ENCODE measurements around the gene HIC1.

HIC1 gene

DNA sequence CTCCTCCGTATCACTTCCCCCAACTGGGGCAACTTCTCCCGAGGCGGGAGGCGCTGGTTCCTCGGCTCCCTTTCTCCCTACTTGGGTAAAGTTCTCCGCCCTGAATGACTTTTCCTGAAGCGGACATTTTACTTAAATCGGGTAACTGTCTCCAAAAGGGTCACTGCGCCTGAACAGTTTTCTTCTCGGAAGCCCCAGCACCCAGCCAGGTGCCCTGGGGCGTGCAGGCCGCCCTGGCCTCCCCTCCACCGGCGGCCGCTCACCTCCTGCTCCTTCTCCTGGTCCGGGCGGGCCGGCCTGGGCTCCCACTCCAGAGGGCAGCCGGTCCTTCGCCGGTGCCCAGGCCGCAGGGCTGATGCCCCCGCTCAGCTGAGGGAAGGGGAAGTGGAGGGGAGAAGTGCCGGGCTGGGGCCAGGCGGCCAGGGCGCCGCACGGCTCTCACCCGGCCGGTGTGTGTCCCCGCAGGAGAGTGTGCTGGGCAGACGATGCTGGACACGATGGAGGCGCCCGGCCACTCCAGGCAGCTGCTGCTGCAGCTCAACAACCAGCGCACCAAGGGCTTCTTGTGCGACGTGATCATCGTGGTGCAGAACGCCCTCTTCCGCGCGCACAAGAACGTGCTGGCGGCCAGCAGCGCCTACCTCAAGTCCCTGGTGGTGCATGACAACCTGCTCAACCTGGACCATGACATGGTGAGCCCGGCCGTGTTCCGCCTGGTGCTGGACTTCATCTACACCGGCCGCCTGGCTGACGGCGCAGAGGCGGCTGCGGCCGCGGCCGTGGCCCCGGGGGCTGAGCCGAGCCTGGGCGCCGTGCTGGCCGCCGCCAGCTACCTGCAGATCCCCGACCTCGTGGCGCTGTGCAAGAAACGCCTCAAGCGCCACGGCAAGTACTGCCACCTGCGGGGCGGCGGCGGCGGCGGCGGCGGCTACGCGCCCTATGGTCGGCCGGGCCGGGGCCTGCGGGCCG is 1.6 kb downstream of the HIC1 start:
- TF ChIP-seq, protein P1, sequence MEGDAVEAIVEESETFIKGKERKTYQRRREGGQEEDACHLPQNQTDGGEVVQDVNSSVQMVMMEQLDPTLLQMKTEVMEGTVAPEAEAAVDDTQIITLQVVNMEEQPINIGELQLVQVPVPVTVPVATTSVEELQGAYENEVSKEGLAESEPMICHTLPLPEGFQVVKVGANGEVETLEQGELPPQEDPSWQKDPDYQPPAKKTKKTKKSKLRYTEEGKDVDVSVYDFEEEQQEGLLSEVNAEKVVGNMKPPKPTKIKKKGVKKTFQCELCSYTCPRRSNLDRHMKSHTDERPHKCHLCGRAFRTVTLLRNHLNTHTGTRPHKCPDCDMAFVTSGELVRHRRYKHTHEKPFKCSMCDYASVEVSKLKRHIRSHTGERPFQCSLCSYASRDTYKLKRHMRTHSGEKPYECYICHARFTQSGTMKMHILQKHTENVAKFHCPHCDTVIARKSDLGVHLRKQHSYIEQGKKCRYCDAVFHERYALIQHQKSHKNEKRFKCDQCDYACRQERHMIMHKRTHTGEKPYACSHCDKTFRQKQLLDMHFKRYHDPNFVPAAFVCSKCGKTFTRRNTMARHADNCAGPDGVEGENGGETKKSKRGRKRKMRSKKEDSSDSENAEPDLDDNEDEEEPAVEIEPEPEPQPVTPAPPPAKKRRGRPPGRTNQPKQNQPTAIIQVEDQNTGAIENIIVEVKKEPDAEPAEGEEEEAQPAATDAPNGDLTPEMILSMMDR (IDR thresholded peaks at IDR 0.05; ENCODE audit: extremely low read depth, missing control alignments): peak; percentile 27
- peak; percentile 83 for DNase-seq (ENCODE audit: low spot score)

DNA sequence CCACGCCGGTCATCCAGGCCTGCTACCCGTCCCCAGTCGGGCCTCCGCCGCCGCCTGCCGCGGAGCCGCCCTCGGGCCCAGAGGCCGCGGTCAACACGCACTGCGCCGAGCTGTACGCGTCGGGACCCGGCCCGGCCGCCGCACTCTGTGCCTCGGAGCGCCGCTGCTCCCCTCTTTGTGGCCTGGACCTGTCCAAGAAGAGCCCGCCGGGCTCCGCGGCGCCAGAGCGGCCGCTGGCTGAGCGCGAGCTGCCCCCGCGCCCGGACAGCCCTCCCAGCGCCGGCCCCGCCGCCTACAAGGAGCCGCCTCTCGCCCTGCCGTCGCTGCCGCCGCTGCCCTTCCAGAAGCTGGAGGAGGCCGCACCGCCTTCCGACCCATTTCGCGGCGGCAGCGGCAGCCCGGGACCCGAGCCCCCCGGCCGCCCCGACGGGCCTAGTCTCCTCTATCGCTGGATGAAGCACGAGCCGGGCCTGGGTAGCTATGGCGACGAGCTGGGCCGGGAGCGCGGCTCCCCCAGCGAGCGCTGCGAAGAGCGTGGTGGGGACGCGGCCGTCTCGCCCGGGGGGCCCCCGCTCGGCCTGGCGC is 2.4 kb downstream of the HIC1 start:
- TF ChIP-seq, protein P1 (IDR thresholded peaks at IDR 0.05; ENCODE audit: extremely low read depth, missing control alignments): no peak

DNA sequence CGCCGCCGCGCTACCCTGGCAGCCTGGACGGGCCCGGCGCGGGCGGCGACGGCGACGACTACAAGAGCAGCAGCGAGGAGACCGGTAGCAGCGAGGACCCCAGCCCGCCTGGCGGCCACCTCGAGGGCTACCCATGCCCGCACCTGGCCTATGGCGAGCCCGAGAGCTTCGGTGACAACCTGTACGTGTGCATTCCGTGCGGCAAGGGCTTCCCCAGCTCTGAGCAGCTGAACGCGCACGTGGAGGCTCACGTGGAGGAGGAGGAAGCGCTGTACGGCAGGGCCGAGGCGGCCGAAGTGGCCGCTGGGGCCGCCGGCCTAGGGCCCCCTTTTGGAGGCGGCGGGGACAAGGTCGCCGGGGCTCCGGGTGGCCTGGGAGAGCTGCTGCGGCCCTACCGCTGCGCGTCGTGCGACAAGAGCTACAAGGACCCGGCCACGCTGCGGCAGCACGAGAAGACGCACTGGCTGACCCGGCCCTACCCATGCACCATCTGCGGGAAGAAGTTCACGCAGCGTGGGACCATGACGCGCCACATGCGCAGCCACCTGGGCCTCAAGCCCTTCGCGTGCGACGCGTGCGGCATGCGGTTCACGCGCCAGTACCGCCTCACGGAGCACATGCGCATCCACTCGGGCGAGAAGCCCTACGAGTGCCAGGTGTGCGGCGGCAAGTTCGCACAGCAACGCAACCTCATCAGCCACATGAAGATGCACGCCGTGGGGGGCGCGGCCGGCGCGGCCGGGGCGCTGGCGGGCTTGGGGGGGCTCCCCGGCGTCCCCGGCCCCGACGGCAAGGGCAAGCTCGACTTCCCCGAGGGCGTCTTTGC is 3.1 kb downstream of the HIC1 start:
- DNase-seq (ENCODE audit: low spot score): no peak
- TF ChIP-seq, protein P1 (IDR thresholded peaks at IDR 0.05; ENCODE audit: extremely low read depth, missing control alignments): no peak

More for the DNA sequence above, 2.4 kb downstream of the HIC1 start:
- DNase-seq (ENCODE audit: low spot score): no peak

DNA sequence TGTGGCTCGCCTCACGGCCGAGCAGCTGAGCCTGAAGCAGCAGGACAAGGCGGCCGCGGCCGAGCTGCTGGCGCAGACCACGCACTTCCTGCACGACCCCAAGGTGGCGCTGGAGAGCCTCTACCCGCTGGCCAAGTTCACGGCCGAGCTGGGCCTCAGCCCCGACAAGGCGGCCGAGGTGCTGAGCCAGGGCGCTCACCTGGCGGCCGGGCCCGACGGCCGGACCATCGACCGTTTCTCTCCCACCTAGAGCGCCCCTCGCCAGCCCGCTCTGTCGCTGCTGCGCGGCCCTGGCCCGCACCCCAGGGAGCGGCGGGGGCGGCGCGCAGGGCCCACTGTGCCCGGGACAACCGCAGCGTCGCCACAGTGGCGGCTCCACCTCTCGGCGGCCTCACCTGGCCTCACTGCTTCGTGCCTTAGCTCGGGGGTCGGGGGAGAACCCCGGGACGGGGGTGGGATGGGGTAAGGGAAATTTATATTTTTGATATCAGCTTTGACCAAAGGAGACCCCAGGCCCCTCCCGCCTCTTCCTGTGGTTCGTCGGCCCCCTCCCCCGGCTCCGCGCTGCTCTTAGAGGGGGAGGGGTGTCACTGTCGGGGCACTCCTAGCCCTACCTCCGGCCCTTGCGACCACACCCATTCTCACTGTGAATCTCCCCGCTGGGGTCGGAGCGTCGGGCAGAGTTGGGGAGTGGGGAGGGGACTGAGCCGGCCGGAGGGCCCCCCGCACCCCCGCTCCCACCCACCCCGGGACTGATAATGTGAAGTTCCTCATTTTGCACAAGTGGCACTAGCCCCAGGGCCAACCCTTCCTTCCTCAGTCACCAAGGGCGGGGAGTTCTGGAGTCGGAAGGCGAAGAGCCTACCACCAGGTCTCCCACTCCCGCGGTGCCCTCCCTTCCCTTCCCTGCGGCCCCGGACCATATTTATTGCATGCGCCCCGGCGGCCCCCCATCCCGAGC is 4.0 kb downstream of the HIC1 start:
- TF ChIP-seq, protein P1 (IDR thresholded peaks at IDR 0.05; ENCODE audit: extremely low read depth, missing control alignments): peak; percentile 84
- peak; percentile 89 for DNase-seq (ENCODE audit: low spot score)

DNA sequence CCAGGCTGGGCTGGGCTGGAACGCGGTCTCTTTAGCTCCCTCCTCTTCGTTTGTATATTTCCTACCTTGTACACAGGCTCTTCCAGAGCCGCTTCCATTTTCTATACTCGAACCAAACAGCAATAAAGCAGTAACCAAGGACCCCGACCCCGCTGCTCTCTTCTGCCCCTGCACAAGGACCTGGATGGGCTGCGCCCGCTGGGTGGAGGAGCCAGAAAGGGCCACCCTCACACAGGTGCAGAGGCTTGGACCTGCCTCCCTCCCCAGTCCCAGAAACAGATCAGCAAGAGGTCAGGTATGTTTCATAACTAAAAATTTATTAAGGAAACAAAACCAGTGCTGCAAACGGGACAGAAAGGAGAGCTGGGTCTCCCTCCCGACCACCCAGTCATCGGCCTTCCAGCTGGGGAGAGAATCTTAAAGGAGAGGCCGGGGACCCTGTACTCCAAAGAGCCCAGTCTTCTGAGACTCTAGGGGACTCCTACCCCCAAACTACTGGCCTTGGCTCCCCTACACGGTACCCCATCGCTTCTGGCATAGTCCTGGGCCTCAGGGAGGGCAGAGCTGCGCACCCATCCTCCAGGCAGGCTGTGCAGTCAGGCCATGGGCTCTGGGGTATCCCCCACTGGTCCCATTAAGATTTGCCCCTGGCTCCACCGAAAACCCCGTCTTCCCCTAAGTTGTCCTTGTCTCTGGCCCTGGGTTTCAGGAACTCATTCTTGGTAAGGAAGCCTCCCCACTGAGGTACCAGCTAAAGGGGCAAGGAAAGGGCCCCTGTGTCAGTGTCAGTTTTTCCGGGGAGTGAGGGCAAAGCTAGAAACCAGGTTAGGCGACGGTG is 4.9 kb downstream of the HIC1 start:
- no peak for DNase-seq (ENCODE audit: low spot score)
- TF ChIP-seq, protein P1 (IDR thresholded peaks at IDR 0.05; ENCODE audit: extremely low read depth, missing control alignments): no peak

DNA sequence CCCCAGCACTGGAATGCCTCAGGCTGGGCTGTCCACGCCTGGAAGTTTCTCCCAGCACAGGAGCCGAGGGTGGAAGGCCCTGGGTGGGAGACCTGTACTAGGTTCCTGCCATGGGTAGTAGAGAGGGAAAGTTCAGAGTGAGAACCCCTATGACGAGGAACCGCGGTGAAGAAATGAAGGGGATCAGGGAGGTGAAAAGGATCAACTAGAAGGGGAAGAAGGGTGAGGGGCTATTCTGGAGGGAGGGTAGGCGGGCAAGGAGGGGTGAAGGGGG is 5.4 kb downstream of the HIC1 start:
- TF ChIP-seq, protein P1 (IDR thresholded peaks at IDR 0.05; ENCODE audit: extremely low read depth, missing control alignments): no peak
- no peak for DNase-seq (ENCODE audit: low spot score)

Data from GM20000 (cell line).